ENCODE measurements around the gene AVPI1.
"Not testable (repeated sequence)": the region's sequence is repeated elsewhere in the genome, so short reads cannot be mapped to it uniquely, and the experiment has no call there.

The AVPI1 gene

GRCh38 chr10:97667463-97667862 is 19.6 kb downstream of the AVPI1 start:
- Histone ChIP-seq H3K4me1 (ENCODE audit: control insufficient read depth, insufficient read depth, low read length) (peaks cover 14% of the 10 kb centered on the region), H3K9me3 (ENCODE audit: control insufficient read depth, low read length) (no peaks in the 10 kb centered on the region), H3K36me3 (ENCODE audit: control insufficient read depth, insufficient read depth, low read length) (no peaks in the 10 kb centered on the region), H3K9ac (ENCODE audit: low read length) (no peak overlapping the region), H3K4me3 (ENCODE audit: low read length) (no peak overlapping the region), H3K27me3 (ENCODE audit: control insufficient read depth, insufficient read depth, low read length) (no peaks in the 10 kb centered on the region)

GRCh38 chr10:97666992-97667391 is 20.0 kb downstream of the AVPI1 start:
- Histone ChIP-seq H3K9me3 (ENCODE audit: control insufficient read depth, low read length) (no peaks in the 10 kb centered on the region), H3K4me3 (ENCODE audit: low read length) (no peak overlapping the region), H3K4me1 (ENCODE audit: control insufficient read depth, insufficient read depth, low read length) (peaks cover 14% of the 10 kb centered on the region), H3K9ac (ENCODE audit: low read length) (no peak overlapping the region), H3K36me3 (ENCODE audit: control insufficient read depth, insufficient read depth, low read length) (no peaks in the 10 kb centered on the region), H3K27me3 (ENCODE audit: control insufficient read depth, insufficient read depth, low read length) (no peaks in the 10 kb centered on the region)

- H3K4me3 ChIP-seq (ENCODE audit: low read length) = no peak overlapping the region
- no peaks in the 10 kb centered on the region for H3K36me3 ChIP-seq (ENCODE audit: control insufficient read depth, insufficient read depth, low read length)
- no peaks in the 10 kb centered on the region for H3K9me3 ChIP-seq (ENCODE audit: control insufficient read depth, low read length)
- H3K27me3 ChIP-seq (ENCODE audit: control insufficient read depth, insufficient read depth, low read length) = no peaks in the 10 kb centered on the region
- H3K9ac ChIP-seq (ENCODE audit: low read length) = no peak overlapping the region
- H3K4me1 ChIP-seq (ENCODE audit: control insufficient read depth, insufficient read depth, low read length) = peaks cover 14% of the 10 kb centered on the region
These were observed 22.7 kb downstream of the AVPI1 start for GRCh38 chr10:97664282-97664850.

GRCh38 chr10:97659589-97659988 is 27.5 kb downstream of the AVPI1 start:
- Histone ChIP-seq H3K4me1 (ENCODE audit: control insufficient read depth, insufficient read depth, low read length) (peaks cover 8% of the 10 kb centered on the region), H3K9me3 (ENCODE audit: control insufficient read depth, low read length) (no peaks in the 10 kb centered on the region), H3K4me3 (ENCODE audit: low read length) (no peak overlapping the region), H3K9ac (ENCODE audit: low read length) (no peak overlapping the region), H3K36me3 (ENCODE audit: control insufficient read depth, insufficient read depth, low read length) (peaks cover 4% of the 10 kb centered on the region), H3K27me3 (ENCODE audit: control insufficient read depth, insufficient read depth, low read length) (no peaks in the 10 kb centered on the region)

GRCh38 chr10:97656777-97657176 is 30.3 kb downstream of the AVPI1 start:
- Histone ChIP-seq H3K9ac (ENCODE audit: low read length) (no peak overlapping the region), H3K9me3 (ENCODE audit: control insufficient read depth, low read length) (no peaks in the 10 kb centered on the region), H3K36me3 (ENCODE audit: control insufficient read depth, insufficient read depth, low read length) (peaks cover 7% of the 10 kb centered on the region), H3K4me3 (ENCODE audit: low read length) (no peak overlapping the region), H3K4me1 (ENCODE audit: control insufficient read depth, insufficient read depth, low read length) (no peaks in the 10 kb centered on the region), H3K27me3 (ENCODE audit: control insufficient read depth, insufficient read depth, low read length) (no peaks in the 10 kb centered on the region)

- Histone ChIP-seq H3K27me3 (ENCODE audit: control insufficient read depth, insufficient read depth, low read length) (no peaks in the 10 kb centered on the region), H3K9me3 (ENCODE audit: control insufficient read depth, low read length) (no peaks in the 10 kb centered on the region), H3K4me1 (ENCODE audit: control insufficient read depth, insufficient read depth, low read length) (peaks cover 6% of the 10 kb centered on the region), H3K9ac (ENCODE audit: low read length) (no peak overlapping the region), H3K36me3 (ENCODE audit: control insufficient read depth, insufficient read depth, low read length) (peaks cover 15% of the 10 kb centered on the region), H3K4me3 (ENCODE audit: low read length) (no peak overlapping the region)
These were observed 35.3 kb downstream of the AVPI1 start for GRCh38 chr10:97651773-97652172.

- Histone ChIP-seq H3K4me1 (ENCODE audit: control insufficient read depth, insufficient read depth, low read length) (peaks cover 6% of the 10 kb centered on the region), H3K27me3 (ENCODE audit: control insufficient read depth, insufficient read depth, low read length) (no peaks in the 10 kb centered on the region)
These were observed 36.3 kb downstream of the AVPI1 start for GRCh38 chr10:97650726-97651125.

GRCh38 chr10:97649405-97649750 is 37.7 kb downstream of the AVPI1 start:
- H3K4me1 ChIP-seq (ENCODE audit: control insufficient read depth, insufficient read depth, low read length); H3K4me3 ChIP-seq (ENCODE audit: low read length); H3K9ac ChIP-seq (ENCODE audit: low read length); H3K27me3 ChIP-seq (ENCODE audit: control insufficient read depth, insufficient read depth, low read length); H3K9me3 ChIP-seq (ENCODE audit: control insufficient read depth, low read length): not testable (repeated sequence)
- peaks cover 11% of the 10 kb centered on the region for H3K36me3 ChIP-seq (ENCODE audit: control insufficient read depth, insufficient read depth, low read length)

More at GRCh38 chr10:97650726-97651125, 36.3 kb downstream of the AVPI1 start:
- H3K9me3 ChIP-seq (ENCODE audit: control insufficient read depth, low read length) = no peaks in the 10 kb centered on the region
- H3K9ac ChIP-seq (ENCODE audit: low read length) = no peak overlapping the region
- H3K36me3 ChIP-seq (ENCODE audit: control insufficient read depth, insufficient read depth, low read length) = peaks cover 11% of the 10 kb centered on the region
- H3K4me3 ChIP-seq (ENCODE audit: low read length) = no peak overlapping the region

GRCh38 chr10:97648562-97649404 is 38.3 kb downstream of the AVPI1 start:
- Histone ChIP-seq H3K36me3 (ENCODE audit: control insufficient read depth, insufficient read depth, low read length) (peaks cover 11% of the 10 kb centered on the region), H3K4me3 (ENCODE audit: low read length) (no peak overlapping the region), H3K9me3 (ENCODE audit: control insufficient read depth, low read length) (no peaks in the 10 kb centered on the region), H3K9ac (ENCODE audit: low read length) (no peak overlapping the region), H3K4me1 (ENCODE audit: control insufficient read depth, insufficient read depth, low read length) (peaks cover 6% of the 10 kb centered on the region), H3K27me3 (ENCODE audit: control insufficient read depth, insufficient read depth, low read length) (no peaks in the 10 kb centered on the region)

GRCh38 chr10:97647556-97647955 is 39.5 kb downstream of the AVPI1 start:
- Histone ChIP-seq H3K9me3 (ENCODE audit: control insufficient read depth, low read length) (no peaks in the 10 kb centered on the region), H3K36me3 (ENCODE audit: control insufficient read depth, insufficient read depth, low read length) (peaks cover 8% of the 10 kb centered on the region), H3K4me1 (ENCODE audit: control insufficient read depth, insufficient read depth, low read length) (peaks cover 6% of the 10 kb centered on the region), H3K4me3 (ENCODE audit: low read length) (no peak overlapping the region), H3K9ac (ENCODE audit: low read length) (no peak overlapping the region), H3K27me3 (ENCODE audit: control insufficient read depth, insufficient read depth, low read length) (no peaks in the 10 kb centered on the region)

GRCh38 chr10:97644936-97645335 is 42.1 kb downstream of the AVPI1 start:
- Histone ChIP-seq H3K9ac (ENCODE audit: low read length) (no peak overlapping the region), H3K4me3 (ENCODE audit: low read length) (no peak overlapping the region), H3K9me3 (ENCODE audit: control insufficient read depth, low read length) (no peaks in the 10 kb centered on the region), H3K4me1 (ENCODE audit: control insufficient read depth, insufficient read depth, low read length) (peaks cover 6% of the 10 kb centered on the region), H3K27me3 (ENCODE audit: control insufficient read depth, insufficient read depth, low read length) (no peaks in the 10 kb centered on the region), H3K36me3 (ENCODE audit: control insufficient read depth, insufficient read depth, low read length) (no peaks in the 10 kb centered on the region)

- H3K4me1 ChIP-seq (ENCODE audit: control insufficient read depth, insufficient read depth, low read length) = no peaks in the 10 kb centered on the region
- H3K4me3 ChIP-seq (ENCODE audit: low read length) = no peak overlapping the region
- no peaks in the 10 kb centered on the region for H3K27me3 ChIP-seq (ENCODE audit: control insufficient read depth, insufficient read depth, low read length)
- no peaks in the 10 kb centered on the region for H3K9me3 ChIP-seq (ENCODE audit: control insufficient read depth, low read length)
- H3K9ac ChIP-seq (ENCODE audit: low read length) = no peak overlapping the region
- H3K36me3 ChIP-seq (ENCODE audit: control insufficient read depth, insufficient read depth, low read length) = no peaks in the 10 kb centered on the region
These were observed 43.5 kb downstream of the AVPI1 start for GRCh38 chr10:97643441-97643985.
